Neural crest cell (in vitro differentiated cells): ENCODE results near the gene MTHFD1L. TPM values are rescaled to one million over a fixed set of nuclear protein-coding genes. Genes with fewer than 3 reads are reported as not detected.
A peak's percentile ranks its signal among the peaks of the same experiment; 100 is the strongest.

Experiments used
- DNase-seq: peaks from one replicate; pipeline ENCODE4 v3.0.0; 2021; ENCODE audit warnings: low read depth, mixed read lengths, low spot score
- H3K27ac Mint-ChIP-seq: one replicate; pipeline ENCODE4 v1.8.0; 2021; ENCODE audit warnings: mild to moderate bottlenecking, mixed read lengths; ENCODE audit not compliant: unreplicated experiment
- H3K27me3 Mint-ChIP-seq: 2 replicates; pipeline ENCODE4 v1.8.0; 2021; ENCODE audit warnings: low read depth, mild to moderate bottlenecking, mixed read lengths
- H3K36me3 Mint-ChIP-seq: 2 replicates; pipeline ENCODE4 v1.8.0; 2021; ENCODE audit warnings: low read depth, mild to moderate bottlenecking, mixed read lengths
- H3K4me1 Mint-ChIP-seq: 2 replicates; pipeline ENCODE4 v1.8.0; 2021; ENCODE audit warnings: mixed read lengths
- H3K4me3 Mint-ChIP-seq: one replicate; pipeline ENCODE4 v1.8.0; 2021; ENCODE audit warnings: mild to moderate bottlenecking, mixed read lengths
- H3K9me3 Mint-ChIP-seq: 2 replicates; pipeline ENCODE4 v1.8.0; 2021; ENCODE audit warnings: mixed read lengths
- total RNA-seq: library from RNA; stranded (reverse); gene quantifications from 2 replicates; pipeline ENCODE4 v1.2.1, GENCODE V29; 2021
- TF ChIP-seq, protein P1 (sequence below): fragments of 200-600 bp; sonication (generic); conservative IDR thresholded peaks from 2 replicates; pipeline ENCODE4 v1.5.0; 2021; ENCODE audit warnings: antibody characterized with exemption, mild to moderate bottlenecking

Gene MTHFD1L
- total RNA-seq, 1 donor from 2014 or later: 71.3 TPM

DNA sequence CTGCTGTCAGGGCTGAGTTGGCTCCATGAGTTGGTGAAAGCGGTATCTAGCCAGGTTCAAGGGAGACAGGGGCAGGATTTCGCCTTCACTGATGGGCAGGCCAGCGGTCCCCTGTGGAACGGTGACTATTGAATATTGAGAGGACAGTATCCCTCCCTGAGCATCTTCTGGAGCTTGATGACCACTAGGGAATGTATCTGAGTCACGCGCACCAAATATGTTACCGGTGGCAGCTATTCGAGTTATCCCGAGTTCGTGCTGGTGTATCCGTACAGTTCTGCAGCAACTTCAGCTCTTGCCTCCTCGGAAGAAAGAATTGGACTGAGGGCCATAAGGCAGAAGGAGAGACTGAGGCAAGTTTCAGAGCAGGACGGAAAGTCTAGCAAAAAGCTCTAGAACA, 24.8 kb downstream of the MTHFD1L start:
- no peak overlapping the region for H3K27ac Mint-ChIP-seq
- H3K9me3 Mint-ChIP-seq: no peaks in the 10 kb centered on the region
- H3K27me3 Mint-ChIP-seq: no peaks in the 10 kb centered on the region

DNA sequence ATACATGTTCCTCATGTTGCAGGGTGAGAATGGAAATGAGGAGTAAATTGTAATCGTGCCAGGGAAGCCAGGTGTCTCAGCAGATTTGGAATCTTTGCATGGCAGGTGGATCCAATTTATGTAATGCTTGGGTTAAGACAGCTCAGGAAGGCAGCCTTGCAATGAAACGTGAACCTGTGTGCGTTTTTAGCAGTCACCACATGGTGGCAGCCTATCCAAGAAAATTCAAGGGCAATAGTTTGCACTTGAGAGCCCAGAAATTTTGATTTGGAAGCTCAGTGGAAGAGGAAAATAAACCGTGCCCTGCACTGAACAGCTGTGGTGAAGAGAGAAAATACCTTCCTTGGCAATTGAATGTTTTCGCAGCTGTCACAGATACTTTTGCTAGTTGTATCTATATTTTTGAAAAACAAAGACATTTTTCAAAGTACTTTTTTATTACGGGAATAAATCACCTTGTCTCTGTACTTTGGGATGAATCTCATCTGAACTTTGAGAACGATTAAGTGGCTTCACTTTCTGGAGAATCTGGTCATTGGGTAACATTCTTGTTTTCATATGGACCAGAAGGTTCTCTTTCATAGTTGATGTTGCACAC, 26.5 kb downstream of the MTHFD1L start:
- TF ChIP-seq, protein P1, sequence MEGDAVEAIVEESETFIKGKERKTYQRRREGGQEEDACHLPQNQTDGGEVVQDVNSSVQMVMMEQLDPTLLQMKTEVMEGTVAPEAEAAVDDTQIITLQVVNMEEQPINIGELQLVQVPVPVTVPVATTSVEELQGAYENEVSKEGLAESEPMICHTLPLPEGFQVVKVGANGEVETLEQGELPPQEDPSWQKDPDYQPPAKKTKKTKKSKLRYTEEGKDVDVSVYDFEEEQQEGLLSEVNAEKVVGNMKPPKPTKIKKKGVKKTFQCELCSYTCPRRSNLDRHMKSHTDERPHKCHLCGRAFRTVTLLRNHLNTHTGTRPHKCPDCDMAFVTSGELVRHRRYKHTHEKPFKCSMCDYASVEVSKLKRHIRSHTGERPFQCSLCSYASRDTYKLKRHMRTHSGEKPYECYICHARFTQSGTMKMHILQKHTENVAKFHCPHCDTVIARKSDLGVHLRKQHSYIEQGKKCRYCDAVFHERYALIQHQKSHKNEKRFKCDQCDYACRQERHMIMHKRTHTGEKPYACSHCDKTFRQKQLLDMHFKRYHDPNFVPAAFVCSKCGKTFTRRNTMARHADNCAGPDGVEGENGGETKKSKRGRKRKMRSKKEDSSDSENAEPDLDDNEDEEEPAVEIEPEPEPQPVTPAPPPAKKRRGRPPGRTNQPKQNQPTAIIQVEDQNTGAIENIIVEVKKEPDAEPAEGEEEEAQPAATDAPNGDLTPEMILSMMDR: peak; percentile 93

More for the DNA sequence above, 24.8 kb downstream of the MTHFD1L start:
- no peak for DNase-seq
- H3K4me3 Mint-ChIP-seq: no peak overlapping the region
- peaks cover 27% of the 10 kb centered on the region for H3K4me1 Mint-ChIP-seq
- H3K36me3 Mint-ChIP-seq: peaks cover 6% of the 10 kb centered on the region
- TF ChIP-seq, protein P1: no peak

DNA sequence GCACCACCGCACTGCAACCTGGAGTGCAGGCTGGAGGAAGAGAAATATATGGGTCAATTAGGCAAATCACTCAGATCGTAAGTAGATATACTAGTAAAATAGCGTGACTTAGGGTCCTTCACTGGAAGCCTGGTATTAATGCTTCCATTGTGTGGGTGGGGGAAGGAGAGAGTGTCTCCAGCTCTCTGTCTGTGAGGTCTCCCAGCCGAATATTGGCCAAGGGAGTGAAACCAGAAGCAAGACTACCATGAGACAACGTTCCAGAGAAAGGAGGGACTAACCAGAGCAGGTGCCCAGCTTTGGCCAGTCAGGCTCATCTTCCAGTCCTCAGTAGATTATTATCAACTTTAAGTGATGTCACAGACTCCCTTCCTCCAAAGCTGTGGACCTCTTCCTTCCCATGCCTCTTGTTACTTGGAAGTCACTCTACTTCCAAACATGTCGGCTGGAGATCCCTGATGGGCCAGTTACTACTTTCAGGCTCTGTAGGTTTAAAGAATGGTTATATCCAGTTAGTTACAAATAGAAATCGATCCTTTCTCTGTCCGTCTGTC, 28.8 kb downstream of the MTHFD1L start:
- Mint-ChIP-seq H3K27ac (peak overlapping the region; percentile 72), H3K4me3 (no peak overlapping the region), H3K4me1 (peaks cover 39% of the 10 kb centered on the region), H3K36me3 (peaks cover 4% of the 10 kb centered on the region), H3K9me3 (no peaks in the 10 kb centered on the region), H3K27me3 (no peaks in the 10 kb centered on the region)
- no peak for DNase-seq
- TF ChIP-seq, protein P1: no peak

More for the DNA sequence above, 26.5 kb downstream of the MTHFD1L start:
- Mint-ChIP-seq H3K36me3 (peaks cover 5% of the 10 kb centered on the region), H3K4me1 (peaks cover 36% of the 10 kb centered on the region), H3K27me3 (no peaks in the 10 kb centered on the region), H3K4me3 (no peak overlapping the region), H3K27ac (no peak overlapping the region), H3K9me3 (no peaks in the 10 kb centered on the region)
- peak; percentile 74 for DNase-seq

DNA sequence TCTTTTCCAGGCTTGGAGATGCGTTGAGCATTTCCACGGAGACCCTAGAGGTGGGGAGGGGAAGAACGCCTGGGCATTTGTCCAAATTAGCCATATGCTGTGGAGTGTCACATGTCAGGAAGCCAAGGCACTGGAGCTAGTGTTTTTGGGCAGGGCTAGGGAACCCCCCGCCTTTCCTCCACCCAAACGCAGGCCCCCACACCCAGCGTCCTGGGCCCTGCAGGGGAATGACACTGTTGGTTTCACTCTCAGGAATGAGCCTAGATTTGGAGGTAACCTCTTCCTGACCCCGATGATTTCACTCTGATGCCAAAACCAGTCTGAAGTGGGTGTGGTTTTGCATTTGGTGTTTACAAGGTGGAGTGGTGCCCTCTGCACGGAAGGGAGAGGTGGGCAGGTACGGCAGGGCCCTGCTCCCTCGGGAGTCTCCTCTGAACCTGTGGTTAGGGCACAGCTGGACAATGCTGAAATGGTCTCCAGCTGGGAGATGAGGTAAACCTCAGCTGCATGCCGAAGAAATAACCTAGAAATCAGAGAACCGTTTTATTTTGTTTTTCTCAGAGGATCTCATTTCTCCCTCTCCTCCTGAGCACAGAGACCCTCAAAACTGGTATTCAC, 29.5 kb downstream of the MTHFD1L start:
- no peaks in the 10 kb centered on the region for H3K27me3 Mint-ChIP-seq
- no peaks in the 10 kb centered on the region for H3K9me3 Mint-ChIP-seq
- H3K36me3 Mint-ChIP-seq: peaks cover 5% of the 10 kb centered on the region
- H3K4me3 Mint-ChIP-seq: no peak overlapping the region
- no peak for DNase-seq
- TF ChIP-seq, protein P1: peak; percentile 32
- peaks cover 39% of the 10 kb centered on the region for H3K4me1 Mint-ChIP-seq
- H3K27ac Mint-ChIP-seq: no peak overlapping the region

DNA sequence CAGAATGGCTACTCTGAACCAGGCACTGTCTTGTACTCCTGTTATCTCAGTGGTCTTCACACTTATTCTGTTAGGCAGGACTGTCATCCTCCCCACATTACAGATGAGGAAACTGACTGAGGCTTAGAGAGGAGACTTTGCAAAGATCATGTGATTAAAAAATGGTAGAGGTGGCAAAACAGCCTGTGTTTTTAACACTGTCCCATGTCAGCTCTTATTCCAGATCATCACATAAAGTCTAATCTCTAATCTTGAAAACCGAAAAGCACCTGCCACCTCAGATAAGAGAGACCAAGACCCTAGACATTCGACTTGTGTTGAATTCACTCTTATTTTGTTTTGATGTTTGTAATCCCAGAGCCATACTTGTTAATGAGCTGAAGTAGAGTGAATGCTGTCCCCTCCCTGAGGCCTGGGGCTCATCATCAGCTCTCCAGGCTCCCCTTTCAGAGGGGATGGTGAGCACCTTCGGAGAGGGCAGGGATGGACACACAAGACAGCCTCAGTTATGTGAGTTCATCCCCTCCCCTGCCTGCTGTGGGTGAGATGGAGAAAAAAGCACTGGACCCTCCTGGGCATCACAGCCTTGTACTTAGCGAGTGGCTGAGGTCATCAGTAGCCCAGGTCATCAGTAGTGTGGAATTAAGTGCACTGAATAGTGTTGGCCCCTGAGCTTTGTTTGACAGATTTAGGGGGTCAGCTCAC, 30.6 kb downstream of the MTHFD1L start:
- H3K27ac Mint-ChIP-seq: no peak overlapping the region
- no peaks in the 10 kb centered on the region for H3K27me3 Mint-ChIP-seq
- H3K9me3 Mint-ChIP-seq: no peaks in the 10 kb centered on the region
- no peak overlapping the region for H3K4me3 Mint-ChIP-seq
- no peak for DNase-seq
- TF ChIP-seq, protein P1: no peak
- peaks cover 39% of the 10 kb centered on the region for H3K4me1 Mint-ChIP-seq
- peaks cover 7% of the 10 kb centered on the region for H3K36me3 Mint-ChIP-seq
